NCI-H1105 treated with DMSO at 0.1 percent for 48 hours (cell line): ENCODE results near the gene TAP1.
"Not testable (repeated sequence)": the region's sequence is repeated elsewhere in the genome, so short reads cannot be mapped to it uniquely, and the experiment has no call there.

ENCODE experiments used
- DNase-seq: peaks from one replicate; lab custom pipeline; 2025; lab: John Stamatoyannopoulos, UW

TAP1 gene

GRCh38 chr6:32839356-32839755 lies 14.1 kb downstream of the TAP1 start:
- no peak for DNase-seq

GRCh38 chr6:32838114-32838958 lies 15.2 kb downstream of the TAP1 start, which contains the start of gene TAP2:
TAP2 (minus strand) TSS chr6:32838739; CDS start chr6:32838233, 506 bp downstream.
- peak; percentile 87 for DNase-seq

- DNase-seq, result no peak
These were observed 15.8 kb downstream of the TAP1 start for GRCh38 chr6:32837651-32838113.

GRCh38 chr6:32836873-32837272 lies 16.6 kb downstream of the TAP1 start:
- DNase-seq, result no peak

GRCh38 chr6:32835167-32835893 lies 18.2 kb downstream of the TAP1 start:
- DNase-seq, result no peak

GRCh38 chr6:32833664-32834063 lies 19.8 kb downstream of the TAP1 start:
- no peak for DNase-seq

- DNase-seq, result no peak
These were observed 21.0 kb downstream of the TAP1 start for GRCh38 chr6:32832535-32832934.

- no peak for DNase-seq
These were observed 22.6 kb downstream of the TAP1 start for GRCh38 chr6:32830936-32831335.

- no peak for DNase-seq
These were observed 23.5 kb downstream of the TAP1 start for GRCh38 chr6:32830017-32830416.

GRCh38 chr6:32829495-32829894 lies 24.0 kb downstream of the TAP1 start:
- no peak for DNase-seq

- DNase-seq, result no peak
These were observed 26.5 kb downstream of the TAP1 start for GRCh38 chr6:32827025-32827424.

GRCh38 chr6:32825966-32826365 lies 27.5 kb downstream of the TAP1 start:
- peak; percentile 5 for DNase-seq

- no peak for DNase-seq
These were observed 33.8 kb downstream of the TAP1 start for GRCh38 chr6:32819729-32820128.

GRCh38 chr6:32818867-32819266 lies 34.6 kb downstream of the TAP1 start:
- no peak for DNase-seq

- no peak for DNase-seq
These were observed 36.7 kb downstream of the TAP1 start, which contains the start of gene HLA-DOB for GRCh38 chr6:32816746-32817204. HLA-DOB (minus strand) TSS chr6:32817002; CDS start chr6:32816951, 51 bp downstream.

- DNase-seq, result no peak
These were observed 37.5 kb downstream of the TAP1 start for GRCh38 chr6:32815996-32816395.

- no peak for DNase-seq
These were observed 38.4 kb downstream of the TAP1 start for GRCh38 chr6:32815115-32815514.

- DNase-seq, result no peak
These were observed 39.4 kb downstream of the TAP1 start for GRCh38 chr6:32814145-32814544.

GRCh38 chr6:32809171-32809570 lies 44.3 kb downstream of the TAP1 start:
- DNase-seq, result no peak

GRCh38 chr6:32807020-32807580 lies 46.4 kb downstream of the TAP1 start:
- DNase-seq, result no peak

- not testable (repeated sequence) for DNase-seq
These were observed 48.1 kb downstream of the TAP1 start for GRCh38 chr6:32805404-32805803.

GRCh38 chr6:32803416-32803815 lies 50.1 kb downstream of the TAP1 start:
- no peak for DNase-seq

GRCh38 chr6:32799740-32800139 lies 53.8 kb downstream of the TAP1 start:
- DNase-seq, result no peak
